Measurements from ENCODE around the gene TICRR. TPM values are rescaled to one million over a fixed set of nuclear protein-coding genes. Genes with fewer than 3 reads are reported as not detected.

TICRR gene
- total RNA-seq, 1 experiment from 2014 or later: 37.4 TPM

- Mint-ChIP-seq H3K36me3 (no peaks in the 10 kb centered on the region), H3K4me3 (no peak overlapping the region)
Measured at GRCh38 chr15:89553632-89554031, 21.6 kb upstream of the TICRR start.

GRCh38 chr15:89554247-89554646 is 21.0 kb upstream of the TICRR start:
- Mint-ChIP-seq H3K4me1 (peaks cover 3% of the 10 kb centered on the region; the same call in 1 of the 2 replicates), H3K27me3 (ENCODE audit: low read depth) (peaks cover 4% of the 10 kb centered on the region; the same call in 1 of the 2 replicates), H3K9me3 (peaks cover 6% of the 10 kb centered on the region), H3K4me3 (no peak overlapping the region), H3K36me3 (no peaks in the 10 kb centered on the region), H3K27ac (no peak overlapping the region)
- ATAC-seq (no peak), DNase-seq (ENCODE audit: low spot score) (no peak)
- ChIA-PET POLR2A (no interaction called here), CTCF (interaction anchor here (0.8 to 3.3 kb wide), 5 partner anchors 17 to 62 kb away, joined by 3 to 21 read pairs (median 4); partner anchors contain the start of genes RHCG and TICRR)
- TF ChIP-seq TP53 (CRISPR knock-in tag; IDR thresholded peaks at IDR 0.05) (no peak), ZNF425 (CRISPR knock-in tag; conservative IDR thresholded peaks at IDR 0.05) (no peak), ELF4 (CRISPR knock-in tag; IDR thresholded peaks at IDR 0.05; ENCODE audit: low read depth) (no peak), SMAD4 (CRISPR knock-in tag; IDR thresholded peaks at IDR 0.05) (no peak)

More at GRCh38 chr15:89553632-89554031, 21.6 kb upstream of the TICRR start:
- H3K27me3 Mint-ChIP-seq (ENCODE audit: low read depth): peaks cover 2% of the 10 kb centered on the region; the same call in 1 of the 2 replicates
- ATAC-seq (no peak), DNase-seq (ENCODE audit: low spot score) (no peak)
- no peak for TF ChIP-seq RORB (CRISPR knock-in tag; IDR thresholded peaks at IDR 0.05)
- TF ChIP-seq ZNF512 (CRISPR knock-in tag; IDR thresholded peaks at IDR 0.05; ENCODE audit: borderline replicate concordance): no peak
- no peak for TF ChIP-seq TP53 (CRISPR knock-in tag; IDR thresholded peaks at IDR 0.05)
- TF ChIP-seq TCF7 (CRISPR knock-in tag; IDR thresholded peaks at IDR 0.05; ENCODE audit: low read depth): no peak
- no peak for TF ChIP-seq GTF2I (CRISPR knock-in tag; conservative IDR thresholded peaks at IDR 0.05)
- ChIA-PET CTCF (interaction anchor here (0.8 to 3.3 kb wide), 4 partner anchors 16 to 195 kb away, joined by 3 to 21 read pairs (median 4); no protein-coding TSS in a partner anchor), POLR2A (interaction anchor here (0.6 kb wide), 1 partner anchor 10 kb away, joined by 3 read pairs; no protein-coding TSS in a partner anchor)
- peaks cover 8% of the 10 kb centered on the region for H3K9me3 Mint-ChIP-seq
- H3K4me1 Mint-ChIP-seq: peaks cover 3% of the 10 kb centered on the region; the same call in 1 of the 2 replicates
- H3K27ac Mint-ChIP-seq: peak overlapping the region; percentile 44; the same call in 1 of the 2 replicates

GRCh38 chr15:89555768-89556167 is 19.5 kb upstream of the TICRR start:
- Mint-ChIP-seq H3K4me3 (no peak overlapping the region), H3K27me3 (ENCODE audit: low read depth) (peaks cover 4% of the 10 kb centered on the region; the same call in 1 of the 2 replicates), H3K9me3 (no peaks in the 10 kb centered on the region), H3K4me1 (peaks cover 3% of the 10 kb centered on the region; the same call in 1 of the 2 replicates), H3K27ac (no peak overlapping the region), H3K36me3 (no peaks in the 10 kb centered on the region)
- DNase-seq (ENCODE audit: low spot score): no peak
- TF ChIP-seq NR2C2 (CRISPR knock-in tag; IDR thresholded peaks at IDR 0.05) (no peak), EMX1 (CRISPR knock-in tag; IDR thresholded peaks at IDR 0.05) (no peak), ELF4 (CRISPR knock-in tag; IDR thresholded peaks at IDR 0.05; ENCODE audit: low read depth) (no peak)
- ATAC-seq: no peak
- CTCF ChIA-PET: interaction anchor here (3.3 kb wide), 1 partner anchor 63 kb away, joined by 21 read pairs; no protein-coding TSS in a partner anchor
- POLR2A ChIA-PET: no interaction called here

DNA sequence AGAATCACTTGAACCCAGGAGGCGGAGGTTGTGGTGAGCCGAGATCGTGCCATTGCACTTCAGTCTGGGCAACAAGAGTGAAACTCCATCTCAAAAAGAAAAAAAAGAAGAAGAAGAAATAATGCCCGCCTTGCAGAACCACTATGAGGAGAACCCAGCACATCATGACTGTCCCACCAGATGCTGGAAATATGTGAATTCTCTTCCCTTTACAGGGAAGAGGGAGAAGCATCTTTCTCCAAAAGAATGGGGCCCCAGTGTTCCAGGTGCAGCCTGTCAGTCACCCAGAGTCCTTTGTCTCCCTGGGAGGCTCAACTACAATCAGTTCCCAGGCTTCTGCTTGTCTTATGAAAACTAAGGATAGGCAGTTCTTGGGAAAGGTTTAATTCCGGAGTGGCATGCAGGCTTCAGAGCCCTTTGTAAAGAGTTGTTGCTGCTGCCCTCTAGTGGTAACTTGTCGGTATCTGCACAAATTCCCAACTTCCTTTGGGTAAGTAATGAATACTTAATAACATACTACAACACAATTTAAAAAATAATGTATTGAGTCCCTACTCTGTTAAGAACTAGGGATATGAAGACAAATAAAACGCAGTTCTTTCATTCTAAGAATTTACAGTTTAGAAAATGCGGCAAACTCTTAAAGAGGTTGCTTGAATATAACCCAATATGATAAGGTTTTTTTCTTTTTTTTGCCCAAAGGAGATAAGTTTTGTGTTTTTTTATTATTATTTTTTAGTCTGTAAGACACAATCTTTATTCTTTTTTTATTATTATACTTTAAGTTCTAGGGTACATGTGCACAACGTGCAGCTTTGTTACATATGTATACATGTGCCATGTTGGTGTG is 18.6 kb upstream of the TICRR start:
- Mint-ChIP-seq H3K27me3 (ENCODE audit: low read depth) (peaks cover 4% of the 10 kb centered on the region; the same call in 1 of the 2 replicates), H3K9me3 (no peaks in the 10 kb centered on the region), H3K4me3 (no peak overlapping the region), H3K4me1 (peaks cover 3% of the 10 kb centered on the region; the same call in 1 of the 2 replicates), H3K27ac (no peak overlapping the region; the same call in 1 of the 2 replicates), H3K36me3 (no peaks in the 10 kb centered on the region)
- ChIA-PET CTCF (interaction anchor here (3.3 kb wide), 1 partner anchor 64 kb away, joined by 21 read pairs; no protein-coding TSS in a partner anchor), POLR2A (no interaction called here)
- ATAC-seq (peak; percentile 82), DNase-seq (ENCODE audit: low spot score) (peak; percentile 63)
- TF ChIP-seq NR1H2 (CRISPR knock-in tag; IDR thresholded peaks at IDR 0.05): no peak
- TF ChIP-seq CTCF (IDR thresholded peaks at IDR 0.05): 0 out of 2 replicates have a peak, but pooled peaks have one; percentile 50
- TF ChIP-seq JUN (CRISPR knock-in tag; IDR thresholded peaks at IDR 0.05): no peak
- no peak for TF ChIP-seq JAZF1 (CRISPR knock-in tag; IDR thresholded peaks at IDR 0.05)

Data from WTC11 (cell line).